Esophagus squamous epithelium (tissue), 4 donors: ENCODE measurements around the gene TTF2.

ENCODE experiments used
- CTCF ChIP-seq, 6 experiments: fragments of 450-650 bp in 4 of 6; fragments of 200-600 bp in 2 of 6; sonication (generic) in 2 of 6; IDR thresholded peaks; one replicate each; pipeline ENCODE4 v1.5.1; 2016 to 2019; ENCODE audit warnings: antibody characterized with exemption in 6 of 6, mild to moderate bottlenecking in 4 of 6, moderate library complexity in 4 of 6
- POLR2A ChIP-seq, 4 donors: fragments of 450-650 bp; IDR thresholded peaks; one replicate each; pipeline ENCODE4 v1.6.1; 2017; ENCODE audit warnings: antibody characterized with exemption in 4 of 4, mild to moderate bottlenecking in 4 of 4, moderate library complexity in 3 of 4

- TF ChIP-seq CTCF (IDR thresholded peaks at IDR 0.05) (no peak), POLR2A (IDR thresholded peaks at IDR 0.05) (no peak)
Observed at GRCh38 chr1:117032266-117032665, 27.9 kb upstream of the TTF2 start.
